Measurements from ENCODE around the gene TBC1D13. TPM values are rescaled to one million over a fixed set of nuclear protein-coding genes. Genes with fewer than 3 reads are reported as not detected.
A peak's percentile ranks its signal among the peaks of the same experiment; 100 is the strongest.

The TBC1D13 gene
- total and polyA plus RNA-seq, 9 of the 15 experiments (the other 6 are each of a cell fraction or from before 2014, with no cell fraction given): 2.3 to 28.7 (median 11.4) TPM

GRCh38 chr9:128819716-128820664, 32.9 kb downstream of the TBC1D13 start (continued):
- TF ChIP-seq E2F6 (IDR thresholded peaks at IDR 0.05; ENCODE audit: borderline replicate concordance in 1 of 2, extremely low read depth in 1 of 2, insufficient read depth in 1 of 2, insufficient read length in 1 of 2, low read depth in 1 of 2, low read length in 1 of 2, poor library complexity in 1 of 2, severe bottlenecking in 1 of 2) (peak in 1 of 2 experiments; percentile 62), ZNF740 (CRISPR knock-in tag; IDR thresholded peaks at IDR 0.05) (peak; percentile 85; the same call in 1 of the 2 replicates), ZNF740 (tag; IDR thresholded peaks at IDR 0.05) (peak in 1 of 2 experiments; percentile 84; a peak in 2 of 4 replicates), PKNOX1 (IDR thresholded peaks at IDR 0.05) (peak; percentile 89), ZNF551 (CRISPR knock-in tag; IDR thresholded peaks at IDR 0.05) (no peak), HNRNPUL1 (IDR thresholded peaks at IDR 0.05; ENCODE audit: low read length) (no peak), ZBTB43 (CRISPR knock-in tag; IDR thresholded peaks at IDR 0.05) (no peak), DDX20 (tag; IDR thresholded peaks at IDR 0.05; ENCODE audit: low read depth) (no peak), SAP30 (IDR thresholded peaks at IDR 0.05; ENCODE audit: borderline replicate concordance, insufficient read depth, low read depth, low read length, poor library complexity, severe bottlenecking) (peak; percentile 71), CSDE1 (IDR thresholded peaks at IDR 0.05) (no peak), ZNF12 (CRISPR knock-in tag; IDR thresholded peaks at IDR 0.05) (no peak), ZFX (CRISPR knock-in tag; IDR thresholded peaks at IDR 0.05) (no peak), MYNN (IDR thresholded peaks at IDR 0.05) (0 out of 2 replicates have a peak, but pooled peaks have one; percentile 20), MYNN (CRISPR knock-in tag; IDR thresholded peaks at IDR 0.05) (no peak), BRCA1 (IDR thresholded peaks at IDR 0.05) (no peak), BRCA1 (CRISPR knock-in tag; IDR thresholded peaks at IDR 0.05) (0 out of 2 replicates have a peak, but pooled peaks have one; percentile 76), MNT (conservative IDR thresholded peaks at IDR 0.05) (peak in 1 of 2 experiments; percentile 16; a peak in 1 of 4 replicates), RFX5 (IDR thresholded peaks at IDR 0.05; ENCODE audit: low read depth, low read length) (no peak)
